GM19468 (cell line): Measurements from ENCODE around the gene FCHSD2.

Experiments used
- ATAC-seq: cut with Tn5 transposase; IDR thresholded peaks from one replicate; pipeline ENCODE4 v1.9.1; 2021; ENCODE audit warnings: mild to moderate bottlenecking, moderate library complexity, moderate number of reproducible peaks; ENCODE audit not compliant: unreplicated experiment; ENCODE audit errors: extremely low read depth

FCHSD2 gene

DNA sequence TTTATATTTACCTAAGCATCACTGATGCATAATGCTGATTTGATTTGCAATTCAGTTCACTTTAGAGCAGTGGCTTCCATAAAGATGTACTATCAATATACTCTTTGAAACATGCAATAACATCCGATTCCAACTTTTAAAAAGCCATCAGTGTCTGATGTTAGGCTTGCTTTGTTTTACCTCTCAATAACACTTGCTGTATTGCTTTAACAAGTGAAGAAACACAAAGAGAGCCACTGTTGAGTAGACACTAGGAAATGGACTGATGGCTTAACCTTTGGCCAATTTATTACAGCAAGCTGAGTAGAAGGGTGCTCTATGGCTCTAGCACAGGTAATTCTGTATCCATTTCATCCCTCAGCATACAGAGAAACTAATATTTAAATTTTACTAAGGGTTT lies 122.1 kb downstream of the FCHSD2 start:
- ATAC-seq = no peak

- no peak for ATAC-seq
Observed at GRCh38 chr11:73019449-73019848, 122.7 kb downstream of the FCHSD2 start.

DNA sequence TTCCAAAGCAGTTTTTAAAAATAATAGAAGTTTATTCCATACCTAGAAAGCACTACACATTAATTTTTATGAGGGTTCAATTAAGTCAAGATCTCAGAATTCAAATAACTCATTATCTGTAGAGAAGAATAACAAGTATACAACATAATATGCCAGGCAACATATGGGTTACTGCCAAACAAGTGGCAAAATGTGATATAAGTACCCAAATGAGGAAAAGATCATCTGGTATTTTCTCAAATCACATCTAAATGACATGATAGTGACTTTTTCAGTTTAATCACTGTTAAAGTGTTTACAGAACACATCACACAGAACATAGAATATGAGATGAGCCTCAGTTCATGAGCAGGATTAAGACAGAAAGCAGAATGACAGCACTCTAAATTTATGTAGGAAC lies 123.3 kb downstream of the FCHSD2 start:
- no peak for ATAC-seq

GRCh38 chr11:73017024-73017751 lies 124.9 kb downstream of the FCHSD2 start:
- ATAC-seq = no peak

DNA sequence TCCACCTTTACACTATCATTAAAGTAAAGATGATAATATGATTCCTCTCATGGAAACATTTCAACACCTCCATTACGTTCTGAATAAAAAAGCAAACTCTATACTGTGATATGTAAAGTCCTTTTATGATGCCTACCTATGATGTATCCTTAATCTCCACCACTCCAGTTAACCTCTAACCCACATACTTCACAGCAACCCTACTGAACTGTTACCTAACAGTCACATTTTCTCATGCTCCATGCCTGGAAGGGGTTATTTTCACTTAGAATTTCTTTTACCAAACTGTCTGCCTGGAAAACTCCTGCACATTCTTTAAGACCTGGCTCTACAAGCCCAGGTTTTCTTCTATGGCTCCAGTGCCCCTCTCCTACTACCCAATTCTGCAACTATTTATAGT lies 129.1 kb downstream of the FCHSD2 start:
- no peak for ATAC-seq

- ATAC-seq = no peak
Observed at GRCh38 chr11:73012121-73012863, 129.8 kb downstream of the FCHSD2 start.

GRCh38 chr11:73011126-73011817 lies 130.8 kb downstream of the FCHSD2 start:
- ATAC-seq = no peak

DNA sequence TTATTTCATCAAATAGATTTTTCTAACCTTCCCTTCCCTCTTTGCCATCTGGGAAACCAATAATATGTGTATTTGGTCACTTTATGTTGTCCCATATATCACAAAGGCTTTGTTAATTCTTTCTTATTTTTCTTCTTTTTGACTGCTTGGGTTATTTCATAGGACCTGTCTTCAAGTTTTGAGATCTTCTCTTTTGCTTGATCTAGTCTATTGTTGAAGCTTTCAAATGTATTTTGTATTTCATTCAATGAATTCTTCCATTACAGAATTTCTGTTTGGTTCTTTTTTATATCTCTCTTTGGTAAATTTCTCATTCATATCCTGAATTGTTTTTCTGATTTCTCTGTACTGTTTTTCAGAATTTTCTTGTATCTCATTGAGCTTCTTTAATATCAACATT lies 132.1 kb downstream of the FCHSD2 start:
- ATAC-seq = no peak

GRCh38 chr11:73004088-73004487 lies 138.0 kb downstream of the FCHSD2 start:
- no peak for ATAC-seq

GRCh38 chr11:73003088-73003487 lies 139.0 kb downstream of the FCHSD2 start:
- ATAC-seq = no peak

DNA sequence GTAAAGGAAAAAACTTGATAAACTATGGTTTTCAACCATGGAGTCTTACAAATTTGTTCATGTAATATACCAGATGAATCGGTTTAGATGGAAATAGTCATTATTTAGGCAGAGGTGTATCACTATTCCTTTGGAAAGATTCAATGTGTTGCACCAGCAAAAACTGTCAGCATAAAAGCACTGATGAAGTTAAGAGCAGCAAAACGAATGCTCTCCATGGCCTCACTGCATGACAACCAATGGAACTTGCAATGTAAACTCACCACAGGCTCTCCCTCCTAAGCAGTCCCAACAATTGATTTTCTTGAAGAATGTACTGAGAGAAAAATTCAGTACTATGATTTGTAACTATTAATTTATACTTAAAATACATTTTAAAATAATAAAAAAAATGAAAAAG lies 139.9 kb downstream of the FCHSD2 start:
- ATAC-seq = no peak

- no peak for ATAC-seq
Observed at GRCh38 chr11:73001615-73002014, 140.5 kb downstream of the FCHSD2 start.

GRCh38 chr11:72998676-72999075 lies 143.4 kb downstream of the FCHSD2 start:
- ATAC-seq = no peak

DNA sequence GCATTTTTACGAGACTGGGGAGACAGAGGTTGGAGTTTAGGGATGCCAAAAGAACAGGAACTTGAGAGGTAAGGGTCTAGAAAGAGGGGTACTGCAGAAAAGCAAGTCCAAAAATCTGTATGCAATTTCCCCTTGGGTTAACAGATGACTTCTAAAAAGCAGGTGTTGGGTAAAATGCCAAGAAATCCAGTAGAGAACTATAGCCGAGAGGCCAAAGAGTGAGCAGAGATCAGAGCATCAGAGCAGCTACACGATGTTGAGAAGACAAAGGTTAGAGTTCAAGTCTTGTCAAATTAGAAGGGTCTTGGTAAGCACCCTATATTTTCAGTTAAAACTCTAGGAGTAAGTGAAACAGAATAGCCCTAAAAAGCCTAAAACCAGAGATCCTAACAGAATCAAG lies 145.2 kb downstream of the FCHSD2 start:
- no peak for ATAC-seq

DNA sequence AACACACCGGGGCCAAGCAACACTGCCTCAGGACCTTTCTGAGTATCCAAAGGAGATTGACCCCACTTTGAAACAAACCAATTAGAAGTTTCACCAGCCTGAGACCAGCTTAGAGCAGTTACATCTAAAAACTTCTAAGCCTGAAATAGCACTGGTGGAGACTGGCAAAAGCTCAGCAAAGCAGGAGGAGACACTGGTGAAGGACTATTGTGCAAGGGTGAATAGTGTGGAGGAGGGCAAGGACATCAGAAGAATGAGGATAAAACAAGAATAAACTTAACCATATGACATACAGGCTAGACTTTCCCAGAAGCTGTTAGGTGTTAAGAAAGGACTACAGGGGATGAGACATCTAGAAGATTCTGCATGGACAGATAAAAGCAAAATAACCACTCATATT lies 152.4 kb downstream of the FCHSD2 start:
- ATAC-seq = no peak

DNA sequence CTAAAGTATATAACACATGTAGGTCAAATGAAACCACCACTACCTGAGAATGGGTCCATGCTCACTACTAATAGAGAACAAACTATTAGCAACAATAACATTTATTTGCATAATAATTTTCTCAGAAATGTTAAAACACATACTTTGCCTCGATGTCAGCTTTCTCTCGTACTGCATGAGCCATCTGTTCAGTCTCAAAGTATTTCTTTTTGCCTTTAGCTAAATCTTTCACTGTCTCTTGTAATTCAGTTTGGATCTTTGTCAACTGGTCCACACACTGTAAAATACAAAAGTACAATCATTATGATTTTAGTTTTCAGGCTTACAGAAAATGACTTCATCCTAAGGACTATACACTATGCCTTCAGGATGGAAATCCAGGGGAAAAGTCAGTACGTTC lies 153.3 kb downstream of the FCHSD2 start:
- no peak for ATAC-seq

DNA sequence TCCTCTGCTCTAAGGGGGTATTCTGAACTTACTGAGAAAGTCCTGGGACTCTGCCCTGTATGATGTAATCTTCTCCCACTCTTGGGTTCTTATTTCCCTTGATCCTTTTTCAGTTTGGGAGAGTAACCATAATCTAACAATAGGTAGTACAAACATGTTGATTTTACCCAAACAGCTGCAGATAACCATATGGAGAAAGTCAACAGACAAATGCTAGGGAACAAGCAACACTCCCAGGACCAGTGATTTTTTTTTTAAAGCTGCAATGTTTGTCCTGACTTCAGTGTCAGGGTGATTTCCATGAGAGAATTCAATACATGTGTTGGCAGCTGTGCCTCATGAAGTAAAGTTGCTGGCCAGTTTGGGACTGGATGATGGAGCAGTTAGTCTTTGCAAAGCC lies 156.5 kb downstream of the FCHSD2 start:
- ATAC-seq = no peak

DNA sequence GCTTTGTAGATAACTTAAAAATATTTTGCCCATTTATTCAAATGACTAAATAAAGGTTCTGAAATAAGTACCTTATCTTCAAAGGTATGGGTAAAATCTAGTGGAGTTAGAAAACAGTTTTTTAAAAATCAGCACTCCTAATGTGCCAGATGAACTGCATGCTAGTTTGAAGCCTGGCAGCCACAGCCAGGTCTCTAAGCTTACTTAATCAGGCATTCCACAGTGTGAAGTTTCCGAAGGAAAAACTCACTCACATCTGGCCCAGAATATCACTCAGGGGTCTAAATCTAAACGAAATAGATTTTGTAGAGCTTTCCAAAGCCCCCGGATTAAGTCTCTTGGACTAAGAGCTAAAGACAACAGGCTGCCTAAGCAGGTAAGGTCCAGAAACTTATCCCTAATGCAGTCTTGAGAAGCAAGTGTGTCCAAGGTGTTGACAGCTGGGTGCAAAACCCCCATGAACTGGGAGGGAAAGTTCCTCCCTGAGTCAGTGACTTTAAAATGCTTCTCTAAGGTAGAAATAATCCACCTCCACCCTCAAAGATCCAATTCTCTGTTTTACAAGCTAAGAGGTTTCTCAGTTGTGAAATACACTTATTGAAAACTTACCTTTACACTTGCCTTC lies 157.6 kb downstream of the FCHSD2 start:
- no peak for ATAC-seq

GRCh38 chr11:72983560-72983959 lies 158.6 kb downstream of the FCHSD2 start:
- no peak for ATAC-seq

DNA sequence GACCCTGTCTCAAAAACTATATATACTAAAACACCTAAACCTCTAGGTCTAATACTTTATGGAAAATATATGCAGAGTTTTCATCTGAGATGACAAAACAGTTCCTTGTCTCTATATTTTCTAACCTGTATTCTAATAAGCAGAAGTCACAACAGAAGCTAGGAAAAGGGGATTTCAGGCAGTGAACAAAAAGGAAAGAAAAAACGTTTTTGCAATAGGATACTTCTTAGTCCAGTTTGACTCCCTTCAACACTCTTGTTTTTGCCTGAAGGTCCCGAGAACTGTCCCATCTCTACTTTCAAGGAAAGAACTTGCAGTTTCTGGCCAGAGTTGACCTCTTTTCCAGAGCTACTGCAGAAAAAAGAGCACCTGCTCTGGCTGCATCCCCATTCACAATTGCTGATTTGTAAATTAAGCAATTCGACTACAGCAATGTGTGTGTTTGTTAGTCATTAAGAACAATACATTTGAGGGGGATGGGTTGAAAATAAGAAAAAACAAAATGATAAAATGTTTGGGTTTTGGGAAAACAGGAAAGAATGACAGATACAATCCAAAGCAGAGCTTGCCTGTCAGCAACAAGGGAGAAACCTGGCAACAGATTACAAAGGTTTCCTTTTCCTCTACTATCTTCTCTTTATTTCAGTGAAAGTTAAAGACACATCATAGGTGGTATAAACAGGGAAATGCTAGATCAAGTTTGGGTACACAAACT lies 160.0 kb downstream of the FCHSD2 start:
- no peak for ATAC-seq
